AG08396 (cell line): Measurements from ENCODE around the gene KCNH6.

Experiments
- DNase-seq: peaks from one replicate; pipeline ENCODE4 v3.0.0; 2012; ENCODE audit warnings: low spot score, mixed read lengths

The KCNH6 gene

GRCh38 chr17:63512896-63513644, 10.1 kb upstream of the KCNH6 start:
- no peak for DNase-seq

- DNase-seq, result no peak
Measured at GRCh38 chr17:63514477-63514876, 8.7 kb upstream of the KCNH6 start.

GRCh38 chr17:63514974-63515373, 8.2 kb upstream of the KCNH6 start:
- no peak for DNase-seq

- no peak for DNase-seq
Measured at GRCh38 chr17:63515426-63515825, 7.7 kb upstream of the KCNH6 start.

- peak; percentile 67 for DNase-seq
Measured at GRCh38 chr17:63516910-63517824, 6.0 kb upstream of the KCNH6 start.

GRCh38 chr17:63517825-63518534, 5.2 kb upstream of the KCNH6 start:
- no peak for DNase-seq

- DNase-seq, result no peak
Measured at GRCh38 chr17:63519116-63519881, 3.9 kb upstream of the KCNH6 start.

GRCh38 chr17:63519972-63520882, 2.9 kb upstream of the KCNH6 start:
- no peak for DNase-seq

- DNase-seq, result no peak
Measured at GRCh38 chr17:63524051-63524450, 893 bp downstream of the KCNH6 start.

- DNase-seq, result no peak
Measured at GRCh38 chr17:63525190-63525946, 2.2 kb downstream of the KCNH6 start.

- DNase-seq, result no peak
Measured at GRCh38 chr17:63526861-63527260, 3.7 kb downstream of the KCNH6 start.

- DNase-seq, result no peak
Measured at GRCh38 chr17:63528183-63528582, 5.0 kb downstream of the KCNH6 start.

- DNase-seq, result no peak
Measured at GRCh38 chr17:63529711-63530556, 6.8 kb downstream of the KCNH6 start.

- no peak for DNase-seq
Measured at GRCh38 chr17:63530557-63531021, 7.4 kb downstream of the KCNH6 start.

GRCh38 chr17:63531022-63531965, 8.1 kb downstream of the KCNH6 start:
- DNase-seq, result no peak

- DNase-seq, result no peak
Measured at GRCh38 chr17:63533433-63534077, 10.4 kb downstream of the KCNH6 start.

- DNase-seq, result no peak
Measured at GRCh38 chr17:63534078-63534570, 11.0 kb downstream of the KCNH6 start.
